Activated CD8-positive, alpha-beta T cell treated with anti-CD3 and anti-CD28 coated beads, Interleukin-2, amount 10 ng/mL, durations not matched to agents 7 days and 5 days (primary cell): Measurements from ENCODE around the gene ATF2. TPM values are rescaled to one million over a fixed set of nuclear protein-coding genes. Genes with fewer than 3 reads are reported as not detected.

Experiments
- ATAC-seq: fragments of 150-1000 bp; cut with Tn5 transposase; one replicate; pipeline ENCODE4 v1.10.0; 2021; ENCODE audit warnings: moderate library complexity
- CTCF ChIA-PET: fragments of 350-600 bp; sonication (Branson Sonifier 250); formaldehyde crosslinking; loops from one replicate; lab custom pipeline; 2021; ENCODE audit warnings: antibody characterized with exemption; lab: Charles Lee
- POLR2A ChIA-PET: fragments of 350-600 bp; sonication (Branson Sonifier 250); formaldehyde crosslinking; loops from one replicate; lab custom pipeline; 2021; ENCODE audit warnings: antibody characterized with exemption; lab: Charles Lee
- DNase-seq: peaks from one replicate; pipeline ENCODE4 v3.0.0-alpha.2; 2020
- H3K27ac Mint-ChIP-seq: one replicate; pipeline ENCODE4 v1.8.0; 2021; ENCODE audit warnings: mild to moderate bottlenecking, mixed read lengths
- H3K27me3 Mint-ChIP-seq: one replicate; pipeline ENCODE4 v1.8.0; 2021; ENCODE audit warnings: low read depth, mixed read lengths
- H3K36me3 Mint-ChIP-seq: one replicate; pipeline ENCODE4 v1.8.0; 2021; ENCODE audit warnings: low read depth, mixed read lengths
- H3K4me1 Mint-ChIP-seq: one replicate; pipeline ENCODE4 v1.8.0; 2021; ENCODE audit warnings: low read depth, mixed read lengths
- H3K4me3 Mint-ChIP-seq: one replicate; pipeline ENCODE4 v1.8.0; 2021; ENCODE audit warnings: mild to moderate bottlenecking, mixed read lengths
- H3K9me3 Mint-ChIP-seq: one replicate; pipeline ENCODE4 v1.8.0; 2022; ENCODE audit warnings: mixed read lengths; ENCODE audit not compliant: insufficient read depth
- microRNA-seq: library from miRNA; unstranded; fragments of <30 nt; microRNA quantifications from one replicate; pipeline ENCODE4 v1.2.0, GENCODE V29; 2022
- total RNA-seq, 2 experiments: library from RNA; stranded (reverse); gene quantifications; one replicate each; pipeline ENCODE4 v1.2.3, GENCODE V29; 2021

ATF2 gene
- total RNA-seq, 2 experiments from 2014 or later: 58.5 to 59.9 TPM

DNA sequence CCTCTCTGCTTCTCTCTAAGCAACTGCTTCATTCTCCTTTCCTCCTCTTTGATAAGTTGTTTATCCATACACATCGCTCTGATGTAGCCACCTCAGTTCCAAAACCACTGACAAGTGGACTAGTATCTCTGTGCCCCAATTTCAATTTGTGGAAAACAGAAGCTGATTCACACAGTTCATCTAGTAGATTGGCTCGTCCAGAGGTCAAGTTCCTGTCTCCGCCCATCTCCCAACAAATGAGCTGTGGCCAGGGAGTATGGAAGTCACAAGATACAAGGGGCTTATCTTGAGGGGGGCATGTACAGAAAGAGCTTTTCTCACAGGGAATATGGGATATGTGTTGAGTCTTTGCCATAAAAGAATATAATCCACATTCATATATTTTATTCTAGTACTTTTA lies 145.1 kb downstream of the ATF2 start:
- Mint-ChIP-seq H3K9me3 (no peaks in the 10 kb centered on the region), H3K27me3 (peaks cover 8% of the 10 kb centered on the region), H3K4me1 (no peaks in the 10 kb centered on the region), H3K4me3 (no peak overlapping the region), H3K27ac (no peak overlapping the region), H3K36me3 (no peaks in the 10 kb centered on the region)
- ATAC-seq (no peak), DNase-seq (no peak)
- CTCF ChIA-PET: no interaction called here
- POLR2A ChIA-PET: no interaction called here

Small RNA genes lying within 50 kb of the gene (microRNA-seq; reads per million reads assigned to microRNA genes)
- gene MIR933: 3.4 reads per million

Other genes with a start within 250 kb of the ATF2 start
- gene CHN1, start 162.8 kb downstream of the ATF2 start, total RNA-seq: under 1 TPM; 0.11 to 0.50 TPM
- gene ATP5MC3, start 13.5 kb upstream of the ATF2 start, total RNA-seq: 100 to 1,000 TPM; 293 to 310 TPM